PFSK-1 (cell line): ENCODE results near the gene FRMD4A.

ENCODE experiments used
- FOXP2 ChIP-seq: optimal IDR thresholded peaks from 2 replicates; pipeline ENCODE3; 2011; ENCODE audit warnings: borderline replicate concordance, control low read depth, inconsistent platforms; ENCODE audit not compliant: insufficient read depth; ENCODE audit errors: extremely low read length, extremely low read depth
- POLR2AphosphoS5 ChIP-seq: IDR thresholded peaks from 2 replicates; pipeline ENCODE4 v1.6.1; 2012; ENCODE audit warnings: low read depth, mild to moderate bottlenecking, control low read depth, low read length, moderate library complexity
- SIN3A ChIP-seq: IDR thresholded peaks from 2 replicates; pipeline ENCODE4 v1.6.1; 2012; ENCODE audit warnings: mild to moderate bottlenecking, low read length, moderate library complexity, borderline replicate concordance; ENCODE audit not compliant: insufficient read depth
- TAF1 ChIP-seq: IDR thresholded peaks from 2 replicates; pipeline ENCODE4 v1.6.1; 2012; ENCODE audit warnings: low read length, control low read depth, borderline replicate concordance; ENCODE audit not compliant: insufficient read depth
- TF ChIP-seq, protein P1 (sequence below), 2 experiments: IDR thresholded peaks; 2 replicates each; pipeline versions ENCODE4 v1.6.1 to v1.8.0; 2011 to 2012; ENCODE audit warnings: low read depth in 2 of 2, low read length in 2 of 2, control low read depth in 1 of 2, inconsistent platforms in 1 of 2, mild to moderate bottlenecking in 1 of 2, moderate library complexity in 1 of 2; ENCODE audit not compliant: insufficient read depth in 1 of 2

The FRMD4A gene

GRCh38 chr10:14235566-14236195, 95.0 kb downstream of the FRMD4A start:
- TF ChIP-seq SIN3A: no peak
- no peak for TF ChIP-seq POLR2AphosphoS5
- TF ChIP-seq FOXP2: no peak
- no peak for TF ChIP-seq TAF1
- TF ChIP-seq, protein P1, sequence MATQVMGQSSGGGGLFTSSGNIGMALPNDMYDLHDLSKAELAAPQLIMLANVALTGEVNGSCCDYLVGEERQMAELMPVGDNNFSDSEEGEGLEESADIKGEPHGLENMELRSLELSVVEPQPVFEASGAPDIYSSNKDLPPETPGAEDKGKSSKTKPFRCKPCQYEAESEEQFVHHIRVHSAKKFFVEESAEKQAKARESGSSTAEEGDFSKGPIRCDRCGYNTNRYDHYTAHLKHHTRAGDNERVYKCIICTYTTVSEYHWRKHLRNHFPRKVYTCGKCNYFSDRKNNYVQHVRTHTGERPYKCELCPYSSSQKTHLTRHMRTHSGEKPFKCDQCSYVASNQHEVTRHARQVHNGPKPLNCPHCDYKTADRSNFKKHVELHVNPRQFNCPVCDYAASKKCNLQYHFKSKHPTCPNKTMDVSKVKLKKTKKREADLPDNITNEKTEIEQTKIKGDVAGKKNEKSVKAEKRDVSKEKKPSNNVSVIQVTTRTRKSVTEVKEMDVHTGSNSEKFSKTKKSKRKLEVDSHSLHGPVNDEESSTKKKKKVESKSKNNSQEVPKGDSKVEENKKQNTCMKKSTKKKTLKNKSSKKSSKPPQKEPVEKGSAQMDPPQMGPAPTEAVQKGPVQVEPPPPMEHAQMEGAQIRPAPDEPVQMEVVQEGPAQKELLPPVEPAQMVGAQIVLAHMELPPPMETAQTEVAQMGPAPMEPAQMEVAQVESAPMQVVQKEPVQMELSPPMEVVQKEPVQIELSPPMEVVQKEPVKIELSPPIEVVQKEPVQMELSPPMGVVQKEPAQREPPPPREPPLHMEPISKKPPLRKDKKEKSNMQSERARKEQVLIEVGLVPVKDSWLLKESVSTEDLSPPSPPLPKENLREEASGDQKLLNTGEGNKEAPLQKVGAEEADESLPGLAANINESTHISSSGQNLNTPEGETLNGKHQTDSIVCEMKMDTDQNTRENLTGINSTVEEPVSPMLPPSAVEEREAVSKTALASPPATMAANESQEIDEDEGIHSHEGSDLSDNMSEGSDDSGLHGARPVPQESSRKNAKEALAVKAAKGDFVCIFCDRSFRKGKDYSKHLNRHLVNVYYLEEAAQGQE (IDR thresholded peaks at IDR 0.05; ENCODE audit: insufficient read depth in 1 of 2, low read depth in 2 of 2, low read length in 2 of 2): no peak

GRCh38 chr10:14233566-14233965, 97.2 kb downstream of the FRMD4A start:
- TF ChIP-seq, protein P1 (IDR thresholded peaks at IDR 0.05; ENCODE audit: insufficient read depth in 1 of 2, low read depth in 2 of 2, low read length in 2 of 2): no peak
- TF ChIP-seq SIN3A (no peak), POLR2AphosphoS5 (no peak), TAF1 (no peak), FOXP2 (no peak)

GRCh38 chr10:14225379-14225778, 105.3 kb downstream of the FRMD4A start:
- no peak for TF ChIP-seq TAF1
- TF ChIP-seq, protein P1 (IDR thresholded peaks at IDR 0.05; ENCODE audit: insufficient read depth in 1 of 2, low read depth in 2 of 2, low read length in 2 of 2): no peak
- TF ChIP-seq SIN3A: no peak
- no peak for TF ChIP-seq POLR2AphosphoS5
- TF ChIP-seq FOXP2: no peak

DNA sequence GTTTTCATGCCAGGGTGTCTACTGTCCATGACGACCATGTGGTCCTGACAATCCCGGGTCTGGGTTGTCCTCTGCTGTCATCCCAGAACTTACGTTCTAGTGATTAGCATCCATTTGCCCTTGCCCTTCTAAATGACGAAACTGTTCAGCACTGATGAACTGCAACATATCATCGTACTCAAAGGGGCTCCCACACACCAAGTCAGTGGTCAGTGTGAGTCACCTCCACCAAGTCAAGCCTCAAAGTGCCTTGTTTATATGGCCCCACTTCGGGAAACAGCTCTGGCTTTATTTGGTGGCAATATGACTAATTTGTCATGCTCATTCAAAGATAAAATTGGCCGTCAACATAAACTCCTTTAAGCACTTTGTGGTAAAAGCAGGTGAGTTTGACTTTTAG, 110.7 kb downstream of the FRMD4A start:
- no peak for TF ChIP-seq FOXP2
- TF ChIP-seq, protein P1 (IDR thresholded peaks at IDR 0.05; ENCODE audit: insufficient read depth in 1 of 2, low read depth in 2 of 2, low read length in 2 of 2): no peak

DNA sequence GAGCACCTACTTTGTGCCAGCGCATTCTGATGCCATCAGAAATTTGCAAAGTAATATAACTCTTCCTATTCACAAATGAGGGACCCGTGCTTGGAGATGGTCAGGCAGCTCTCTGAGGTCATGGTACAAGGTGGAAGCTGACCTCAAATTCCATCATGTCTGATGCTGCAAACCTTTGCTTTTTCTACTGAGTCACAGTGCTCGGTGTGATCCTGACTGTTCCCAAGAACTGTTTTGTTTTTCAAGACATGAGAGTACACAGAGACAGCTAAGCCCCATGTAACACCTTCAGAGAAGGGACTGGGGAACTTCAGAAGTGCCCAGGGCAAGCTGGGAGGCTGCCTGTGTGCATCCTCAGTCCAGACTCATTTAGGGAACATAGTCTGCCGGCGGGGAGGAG, 111.3 kb downstream of the FRMD4A start:
- no peak for TF ChIP-seq FOXP2
- TF ChIP-seq SIN3A: no peak
- TF ChIP-seq, protein P1 (IDR thresholded peaks at IDR 0.05; ENCODE audit: insufficient read depth in 1 of 2, low read depth in 2 of 2, low read length in 2 of 2): no peak
- no peak for TF ChIP-seq TAF1
- TF ChIP-seq POLR2AphosphoS5: no peak
